Osteoblast (primary cell): ENCODE results near the gene POLQ. TPM values are rescaled to one million over a fixed set of nuclear protein-coding genes. Genes with fewer than 3 reads are reported as not detected.

Source experiments
- DNase-seq: peaks from one replicate; pipeline ENCODE4 v3.0.0; 2011; ENCODE audit warnings: low spot score, mixed read lengths; ENCODE audit not compliant: insufficient read length; ENCODE audit errors: missing footprints
- H2AFZ ChIP-seq: 2 replicates; pipeline ENCODE4 v1.6.0; 2011; ENCODE audit warnings: mild to moderate bottlenecking, low read length
- H3K27ac ChIP-seq: 2 replicates; pipeline ENCODE4 v1.5.1; 2011; ENCODE audit warnings: mild to moderate bottlenecking, low read depth, low read length, moderate library complexity
- H3K27me3 ChIP-seq: 2 replicates; pipeline ENCODE4 v1.6.0; 2012; ENCODE audit warnings: mild to moderate bottlenecking, control low read depth, inconsistent platforms, low read length, moderate library complexity; ENCODE audit not compliant: insufficient read depth
- H3K36me3 ChIP-seq: 2 replicates; pipeline ENCODE4 v1.5.1; 2011; ENCODE audit warnings: mild to moderate bottlenecking, low read length, control low read depth, moderate library complexity; ENCODE audit not compliant: insufficient read depth
- H3K4me1 ChIP-seq: 2 replicates; pipeline ENCODE4 v1.5.1; 2011; ENCODE audit warnings: mild to moderate bottlenecking, low read length, control low read depth, moderate library complexity; ENCODE audit not compliant: insufficient read depth
- H3K4me2 ChIP-seq: 2 replicates; pipeline ENCODE4 v1.6.0; 2011; ENCODE audit warnings: mild to moderate bottlenecking, low read length; ENCODE audit not compliant: insufficient read depth
- H3K4me3 ChIP-seq: fragments of 200-600 bp; sonication (generic); 3 replicates; pipeline ENCODE4 v1.5.1; 2012; ENCODE audit warnings: mild to moderate bottlenecking, low read length, inconsistent platforms; ENCODE audit not compliant: insufficient read depth
- H3K79me2 ChIP-seq: 2 replicates; pipeline ENCODE4 v1.6.0; 2012; ENCODE audit warnings: mild to moderate bottlenecking, low read length, control low read depth, inconsistent platforms; ENCODE audit not compliant: insufficient read depth
- H3K9me3 ChIP-seq: 2 replicates; pipeline ENCODE4 v1.5.1; 2011; ENCODE audit warnings: low read depth, low read length, control low read depth
- H4K20me1 ChIP-seq: 2 replicates; pipeline ENCODE4 v1.6.0; 2012; ENCODE audit warnings: mild to moderate bottlenecking, low read length, control low read depth; ENCODE audit not compliant: insufficient read depth
- CTCF ChIP-seq: IDR thresholded peaks from 2 replicates; pipeline ENCODE4 v1.5.1; 2011; ENCODE audit warnings: mild to moderate bottlenecking, low read depth, low read length, moderate library complexity; ENCODE audit errors: extremely low read depth
- total RNA-seq: library from RNA; depleted of rRNA; stranded (reverse); fragments of >200 nt; gene quantifications from 2 replicates; pipeline ENCODE4 v1.2.3, GENCODE V29; 2012

The POLQ gene
- total RNA-seq, 1 donor = 1.4 TPM

- H3K9me3 ChIP-seq = no peaks in the 10 kb centered on the region
- no peak for TF ChIP-seq CTCF
Measured at GRCh38 chr3:121504618-121505017, 41.2 kb downstream of the POLQ start.

DNA sequence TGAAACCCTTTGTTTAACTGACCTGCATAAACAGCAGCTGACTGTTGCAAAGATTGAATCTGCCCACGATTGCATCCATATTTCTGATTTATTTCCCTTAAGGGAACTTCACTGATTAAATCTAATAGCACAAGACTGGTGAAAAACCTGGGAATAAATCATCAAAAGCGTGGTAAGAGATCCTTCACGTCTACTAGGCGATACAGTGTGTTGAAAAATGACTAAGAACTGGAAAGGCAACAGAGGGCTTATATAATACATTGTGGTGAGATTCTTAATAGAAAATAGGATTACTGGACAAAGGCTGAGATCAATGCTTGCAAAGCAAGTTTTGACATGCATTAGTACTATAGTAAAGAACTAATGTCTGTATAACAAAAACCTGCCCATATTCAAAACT lies 49.0 kb downstream of the POLQ start:
- no peaks in the 10 kb centered on the region for H4K20me1 ChIP-seq
- DNase-seq = no peak
- H3K4me2 ChIP-seq = no peak overlapping the region
- peak overlapping the region; percentile 2 for H2AFZ ChIP-seq
- TF ChIP-seq CTCF = no peak
- no peaks in the 10 kb centered on the region for H3K9me3 ChIP-seq
- H3K79me2 ChIP-seq = no peaks in the 10 kb centered on the region
- H3K27ac ChIP-seq = no peak overlapping the region
- no peaks in the 10 kb centered on the region for H3K27me3 ChIP-seq
- no peaks in the 10 kb centered on the region for H3K4me1 ChIP-seq
- H3K4me3 ChIP-seq = no peak overlapping the region
- no peaks in the 10 kb centered on the region for H3K36me3 ChIP-seq

More at GRCh38 chr3:121504618-121505017, 41.2 kb downstream of the POLQ start:
- no peaks in the 10 kb centered on the region for H4K20me1 ChIP-seq
- no peaks in the 10 kb centered on the region for H3K36me3 ChIP-seq
- H3K27ac ChIP-seq = no peak overlapping the region
- no peak overlapping the region for H3K4me3 ChIP-seq
- no peak overlapping the region for H3K4me2 ChIP-seq
- H3K27me3 ChIP-seq = no peaks in the 10 kb centered on the region
- DNase-seq = no peak
- no peaks in the 10 kb centered on the region for H3K79me2 ChIP-seq
- H2AFZ ChIP-seq = peak overlapping the region; percentile 63
- H3K4me1 ChIP-seq = no peaks in the 10 kb centered on the region

- Histone ChIP-seq H4K20me1 (no peaks in the 10 kb centered on the region), H3K79me2 (no peaks in the 10 kb centered on the region), H3K27me3 (no peaks in the 10 kb centered on the region), H3K27ac (no peak overlapping the region), H3K4me1 (no peaks in the 10 kb centered on the region), H3K4me3 (no peak overlapping the region), H3K9me3 (no peaks in the 10 kb centered on the region), H3K4me2 (no peak overlapping the region), H3K36me3 (no peaks in the 10 kb centered on the region), H2AFZ (no peak overlapping the region)
- no peak for DNase-seq
- TF ChIP-seq CTCF = peak; percentile 28
Measured at GRCh38 chr3:121493431-121493830, 52.4 kb downstream of the POLQ start.

DNA sequence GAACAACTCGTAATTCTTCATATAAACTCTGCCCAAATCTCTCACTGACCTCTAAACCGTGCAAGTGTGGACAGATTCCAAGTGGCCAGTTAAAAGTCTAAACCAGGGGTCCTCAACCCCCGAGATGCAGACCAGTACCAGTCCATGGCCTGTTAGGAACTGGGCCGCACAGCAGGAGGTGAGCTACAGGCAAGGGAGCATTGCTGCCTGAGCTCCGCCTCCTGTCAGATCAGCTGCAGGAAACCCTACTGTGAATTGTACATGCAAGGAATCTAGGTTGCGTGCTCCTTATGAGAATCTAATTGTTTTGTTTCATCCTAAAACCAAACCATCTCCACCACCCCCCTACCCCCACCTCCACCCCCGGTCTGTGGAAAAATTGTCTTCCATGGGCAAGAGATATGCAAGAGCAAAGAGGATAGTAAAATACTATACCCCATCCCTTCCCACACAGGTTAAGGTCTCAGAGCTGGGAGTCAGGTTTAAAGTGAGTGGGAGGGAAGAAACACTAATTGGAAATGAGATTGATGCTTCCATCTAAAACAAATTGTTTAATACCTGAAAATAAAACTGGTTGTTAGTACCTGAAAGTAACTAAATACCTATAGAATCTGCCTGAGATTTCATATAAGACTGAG lies 54.0 kb downstream of the POLQ start:
- no peaks in the 10 kb centered on the region for H3K4me1 ChIP-seq
- no peak overlapping the region for H3K27ac ChIP-seq
- H3K79me2 ChIP-seq = no peaks in the 10 kb centered on the region
- no peaks in the 10 kb centered on the region for H3K36me3 ChIP-seq
- no peak overlapping the region for H3K4me2 ChIP-seq
- no peaks in the 10 kb centered on the region for H4K20me1 ChIP-seq
- no peaks in the 10 kb centered on the region for H3K27me3 ChIP-seq
- no peak overlapping the region for H3K4me3 ChIP-seq
- H2AFZ ChIP-seq = no peak overlapping the region
- H3K9me3 ChIP-seq = no peaks in the 10 kb centered on the region
- no peak for DNase-seq
- no peak for TF ChIP-seq CTCF
